Gastroesophageal sphincter (tissue), 4 donors: ENCODE data around the gene FBP2. TPM values are rescaled to one million over a fixed set of nuclear protein-coding genes. Genes with fewer than 3 reads are reported as not detected.
A peak's percentile ranks its signal among the peaks of the same experiment; 100 is the strongest.
"Not testable (repeated sequence)": the region's sequence is repeated elsewhere in the genome, so short reads cannot be mapped to it uniquely, and the experiment has no call there.

ENCODE experiments used
- ATAC-seq: fragments of 150-250 bp; one replicate; pipeline ENCODE4 v1.9.1; 2016; ENCODE audit warnings: mild to moderate bottlenecking, moderate library complexity
- H3K27ac ChIP-seq, 4 donors: fragments of 200-600 bp; sonication (generic) in 3 of 4; 1 replicate in 3 of 4; 2 replicates in 1 of 4; pipeline ENCODE4 v1.5.1; 2016 to 2019
- H3K27me3 ChIP-seq: fragments of 200-600 bp; sonication (generic); one replicate; pipeline ENCODE4 v1.5.1; 2019
- H3K36me3 ChIP-seq, 2 donors: fragments of 200-600 bp; sonication (generic); one replicate each; pipeline ENCODE4 v1.5.1; 2019; ENCODE audit warnings: control low read depth in 1 of 2
- H3K4me1 ChIP-seq, 3 donors: fragments of 200-600 bp; sonication (generic); 1 replicate in 2 of 3; 2 replicates in 1 of 3; pipeline ENCODE4 v1.5.1; 2016 to 2019; ENCODE audit warnings: control low read depth in 2 of 3
- H3K4me3 ChIP-seq, 2 donors: fragments of 200-600 bp; sonication (generic); one replicate each; pipeline ENCODE4 v1.5.1; 2019; ENCODE audit warnings: mild to moderate bottlenecking in 1 of 2, moderate library complexity in 1 of 2
- H3K9me3 ChIP-seq, 3 donors: fragments of 200-600 bp; sonication (generic); one replicate each; pipeline ENCODE4 v1.5.1; 2017 to 2019; ENCODE audit warnings: control low read depth in 2 of 3
- EP300 ChIP-seq: sonication (generic); formaldehyde crosslinking; IDR thresholded peaks from one replicate; pipeline ENCODE4 v1.6.1; 2017; ENCODE audit warnings: antibody characterized with exemption, mild to moderate bottlenecking
- POLR2A ChIP-seq, 2 donors: fragments of 450-650 bp; IDR thresholded peaks; one replicate each; pipeline ENCODE4 v1.6.1; 2017; ENCODE audit warnings: antibody characterized with exemption in 2 of 2, mild to moderate bottlenecking in 2 of 2, moderate library complexity in 1 of 2
- POLR2AphosphoS5 ChIP-seq: sonication (generic); formaldehyde crosslinking; IDR thresholded peaks from one replicate; pipeline ENCODE4 v1.6.1; 2017; ENCODE audit warnings: antibody characterized with exemption
- WGBS, 2 donors: methylation state at CpG; one replicate each; pipeline ENCODE4 v1.1.5; 2018; ENCODE audit warnings: low coverage in 1 of 2; 5-methylcytosine and 5-hydroxymethylcytosine counted together
- total RNA-seq, 4 donors: library from RNA; depleted of rRNA; stranded (reverse); fragments of >200 nt; gene quantifications; one replicate each; pipeline ENCODE4 v1.1.0, GENCODE V29; 2016
- TF ChIP-seq, protein P1 (sequence below), 4 experiments: fragments of 200-600 bp in 2 of 4; fragments of 450-650 bp in 2 of 4; sonication (generic) in 1 of 4; IDR thresholded peaks; one replicate each; pipeline ENCODE4 v1.5.1; 2017 to 2019; ENCODE audit warnings: antibody characterized with exemption in 4 of 4, mild to moderate bottlenecking in 2 of 4, moderate library complexity in 2 of 4

FBP2 gene
- total RNA-seq, 4 donors from 2014 or later, result not detected

DNA sequence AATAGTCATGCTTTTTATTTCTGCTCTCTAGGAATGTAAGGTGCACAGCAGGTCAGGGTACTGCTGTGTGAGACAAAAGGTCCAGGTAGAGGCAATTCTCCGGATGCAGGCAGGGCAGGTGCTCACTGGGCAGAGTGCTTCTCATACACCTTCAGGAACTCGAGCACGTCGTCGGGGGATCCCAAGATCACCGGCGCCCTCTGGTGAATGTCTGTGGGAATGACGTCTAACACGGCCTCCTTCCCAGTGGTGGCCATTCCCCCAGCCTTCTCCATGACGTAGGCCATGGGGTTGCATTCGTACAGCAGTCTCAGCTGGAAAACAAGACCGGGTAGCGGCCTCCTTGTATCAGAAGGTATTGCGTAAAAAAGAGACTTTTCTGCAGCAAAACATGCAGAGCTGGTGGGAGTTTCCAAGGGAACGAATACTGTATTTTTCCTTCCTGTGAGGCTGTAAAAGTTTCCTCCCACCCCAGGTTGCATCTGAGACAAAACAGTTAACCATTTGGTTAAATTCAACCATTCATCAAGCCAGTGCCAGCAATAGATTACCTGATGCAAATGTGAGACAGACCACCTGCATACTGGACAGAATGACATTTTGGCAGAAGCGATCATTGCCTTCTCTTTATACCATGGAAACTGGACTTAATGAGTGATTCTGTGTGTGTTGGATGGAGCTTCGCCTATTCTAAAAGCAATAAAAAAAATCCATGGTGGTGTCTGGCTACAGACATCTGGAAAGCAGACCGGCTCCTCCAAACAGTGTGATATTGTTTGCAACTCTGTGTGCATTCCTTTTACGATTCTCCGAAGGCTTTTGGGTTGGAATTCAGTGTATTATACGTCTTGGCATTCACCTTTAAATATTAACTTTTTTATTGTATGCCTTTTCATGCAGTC, 9.9 kb upstream of the FBP2 start:
- Histone ChIP-seq H3K4me1 (peaks cover 0 to 9% (median 0%) of the 10 kb centered on the region in 3 donors), H3K9me3 (no peaks in the 10 kb centered on the region), H3K27ac (no peak overlapping the region), H3K27me3 (peaks cover 9% of the 10 kb centered on the region), H3K4me3 (no peak overlapping the region), H3K36me3 (no peaks in the 10 kb centered on the region)
- ATAC-seq, result peak; percentile 65
- 23 to 47% methylated on average over 8 to 12 of the region's 21 CpGs for WGBS, 2 donors
- TF ChIP-seq, protein P1, sequence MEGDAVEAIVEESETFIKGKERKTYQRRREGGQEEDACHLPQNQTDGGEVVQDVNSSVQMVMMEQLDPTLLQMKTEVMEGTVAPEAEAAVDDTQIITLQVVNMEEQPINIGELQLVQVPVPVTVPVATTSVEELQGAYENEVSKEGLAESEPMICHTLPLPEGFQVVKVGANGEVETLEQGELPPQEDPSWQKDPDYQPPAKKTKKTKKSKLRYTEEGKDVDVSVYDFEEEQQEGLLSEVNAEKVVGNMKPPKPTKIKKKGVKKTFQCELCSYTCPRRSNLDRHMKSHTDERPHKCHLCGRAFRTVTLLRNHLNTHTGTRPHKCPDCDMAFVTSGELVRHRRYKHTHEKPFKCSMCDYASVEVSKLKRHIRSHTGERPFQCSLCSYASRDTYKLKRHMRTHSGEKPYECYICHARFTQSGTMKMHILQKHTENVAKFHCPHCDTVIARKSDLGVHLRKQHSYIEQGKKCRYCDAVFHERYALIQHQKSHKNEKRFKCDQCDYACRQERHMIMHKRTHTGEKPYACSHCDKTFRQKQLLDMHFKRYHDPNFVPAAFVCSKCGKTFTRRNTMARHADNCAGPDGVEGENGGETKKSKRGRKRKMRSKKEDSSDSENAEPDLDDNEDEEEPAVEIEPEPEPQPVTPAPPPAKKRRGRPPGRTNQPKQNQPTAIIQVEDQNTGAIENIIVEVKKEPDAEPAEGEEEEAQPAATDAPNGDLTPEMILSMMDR (IDR thresholded peaks at IDR 0.05), result peak in 3 of 4 experiments; percentile 16 to 61 (median 17)
- no peak for TF ChIP-seq EP300

DNA sequence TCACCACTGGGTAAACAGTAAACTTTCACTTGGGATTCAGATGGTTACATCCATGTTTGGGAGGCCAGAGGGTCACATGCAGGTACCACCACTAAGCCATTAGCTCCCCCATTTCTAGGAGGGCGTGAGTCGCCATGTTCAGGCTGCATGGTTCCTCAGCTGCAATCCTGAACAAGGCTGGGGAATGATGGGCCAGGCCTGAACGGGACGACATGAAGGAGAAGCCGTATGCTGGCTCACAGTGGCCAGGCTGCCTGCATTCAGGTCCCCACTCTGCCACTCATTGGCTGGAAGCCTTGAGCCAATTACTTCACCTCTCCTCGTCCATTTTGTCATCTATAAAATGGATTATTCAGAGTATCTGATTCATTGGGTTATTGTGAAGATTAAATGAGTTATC, 9.0 kb upstream of the FBP2 start:
- H3K4me1 ChIP-seq, result peaks cover 0 to 9% (median 0%) of the 10 kb centered on the region in 3 donors
- WGBS, 2 donors, result 83% methylated on average over 2 to 6 of the region's 6 CpGs
- no peak overlapping the region for H3K4me3 ChIP-seq
- H3K27me3 ChIP-seq, result peaks cover 9% of the 10 kb centered on the region
- no peaks in the 10 kb centered on the region for H3K9me3 ChIP-seq
- H3K27ac ChIP-seq, result no peak overlapping the region
- no peak for ATAC-seq
- no peak for TF ChIP-seq EP300
- TF ChIP-seq, protein P1 (IDR thresholded peaks at IDR 0.05), result no peak
- TF ChIP-seq POLR2AphosphoS5, result no peak
- no peak for TF ChIP-seq POLR2A (IDR thresholded peaks at IDR 0.05)
- H3K36me3 ChIP-seq, result no peaks in the 10 kb centered on the region

DNA sequence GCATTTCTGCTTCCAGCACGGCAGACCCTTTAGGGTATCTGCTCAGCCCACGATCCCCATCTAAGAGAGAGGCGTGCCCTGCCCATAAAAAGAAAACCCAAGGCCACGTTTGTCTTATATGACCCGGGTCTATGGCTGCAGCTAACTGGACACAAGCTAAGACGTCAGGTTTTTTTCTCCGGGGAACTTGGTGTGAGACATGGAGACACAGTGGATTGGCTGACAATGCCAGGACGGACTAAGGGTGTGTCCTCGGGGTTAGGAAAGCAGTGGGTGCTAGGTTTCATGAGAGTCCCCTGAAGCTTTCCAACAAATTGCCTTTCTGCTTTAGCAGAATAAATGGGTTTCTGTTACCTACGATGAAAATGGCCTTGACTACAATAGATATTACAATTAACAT, 7.1 kb upstream of the FBP2 start:
- WGBS, 2 donors, result 58 to 74% methylated on average over 5 to 8 of the region's 10 CpGs
- Histone ChIP-seq H3K27ac (no peak overlapping the region), H3K4me1 (peaks cover 0 to 9% (median 0%) of the 10 kb centered on the region in 3 donors), H3K4me3 (no peak overlapping the region), H3K27me3 (peaks cover 5% of the 10 kb centered on the region), H3K9me3 (no peaks in the 10 kb centered on the region), H3K36me3 (no peaks in the 10 kb centered on the region)
- ATAC-seq, result no peak
- TF ChIP-seq POLR2AphosphoS5 (no peak), POLR2A (IDR thresholded peaks at IDR 0.05) (no peak), EP300 (no peak)
- TF ChIP-seq, protein P1 (IDR thresholded peaks at IDR 0.05), result no peak

DNA sequence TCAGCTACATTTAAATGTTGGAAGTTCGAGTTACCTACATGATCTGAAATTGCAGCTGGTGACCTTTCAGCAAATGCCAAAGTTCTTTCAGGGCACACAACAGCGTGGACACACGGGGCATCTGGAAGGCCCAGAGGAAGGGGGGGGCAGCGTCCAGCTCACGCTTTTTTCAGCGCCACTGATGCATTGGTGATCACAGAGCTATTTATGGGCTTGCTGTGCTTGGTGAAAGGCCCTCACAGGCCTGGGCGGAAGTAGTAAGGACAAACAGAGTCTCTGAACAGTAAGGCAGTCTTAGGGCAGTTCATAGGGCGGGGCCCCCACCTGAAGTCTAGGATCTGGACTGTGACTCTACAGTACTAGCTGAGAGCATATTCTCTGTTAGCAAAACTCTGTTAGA, 6.6 kb upstream of the FBP2 start:
- no CpG with 5 or more reads among the region's 8 CpGs for WGBS, 2 donors
- Histone ChIP-seq H3K4me3 (no peak overlapping the region), H3K36me3 (no peaks in the 10 kb centered on the region), H3K4me1 (peaks cover 0 to 9% (median 0%) of the 10 kb centered on the region in 3 donors), H3K27me3 (peaks cover under 1% of the 10 kb centered on the region), H3K27ac (no peak overlapping the region), H3K9me3 (no peaks in the 10 kb centered on the region)
- TF ChIP-seq POLR2A (IDR thresholded peaks at IDR 0.05) (no peak), EP300 (no peak), POLR2AphosphoS5 (no peak)
- TF ChIP-seq, protein P1 (IDR thresholded peaks at IDR 0.05), result no peak
- no peak for ATAC-seq

DNA sequence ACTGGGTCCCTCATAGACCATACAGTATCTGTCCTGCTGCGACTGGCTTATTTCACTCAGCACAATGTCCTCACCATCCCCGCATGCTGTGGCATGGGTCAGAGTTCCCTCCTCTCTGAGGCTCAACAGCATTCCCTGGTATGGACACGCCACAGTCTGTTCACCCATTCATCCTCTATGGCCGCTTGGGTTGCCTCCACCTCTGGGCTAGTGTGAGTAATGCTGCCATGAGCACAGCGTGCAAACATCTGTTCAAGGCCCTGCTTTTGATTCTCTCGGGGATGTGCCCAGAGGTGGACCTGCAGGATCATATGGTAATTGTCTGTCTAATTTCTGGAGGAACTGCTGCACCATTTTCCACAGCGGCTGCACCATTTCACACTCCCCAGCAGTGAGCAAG, 5.5 kb upstream of the FBP2 start:
- no peaks in the 10 kb centered on the region for H3K36me3 ChIP-seq
- TF ChIP-seq POLR2A (IDR thresholded peaks at IDR 0.05) (no peak), POLR2AphosphoS5 (no peak), EP300 (no peak)
- TF ChIP-seq, protein P1 (IDR thresholded peaks at IDR 0.05), result no peak
- H3K27ac ChIP-seq, result no peak overlapping the region
- 50 to 81% methylated on average over 2 to 6 of the region's 7 CpGs for WGBS, 2 donors
- H3K4me1 ChIP-seq, result peaks cover 0 to 9% (median 0%) of the 10 kb centered on the region in 3 donors
- no peak for ATAC-seq
- no peaks in the 10 kb centered on the region for H3K27me3 ChIP-seq
- H3K9me3 ChIP-seq, result no peaks in the 10 kb centered on the region
- no peak overlapping the region for H3K4me3 ChIP-seq

DNA sequence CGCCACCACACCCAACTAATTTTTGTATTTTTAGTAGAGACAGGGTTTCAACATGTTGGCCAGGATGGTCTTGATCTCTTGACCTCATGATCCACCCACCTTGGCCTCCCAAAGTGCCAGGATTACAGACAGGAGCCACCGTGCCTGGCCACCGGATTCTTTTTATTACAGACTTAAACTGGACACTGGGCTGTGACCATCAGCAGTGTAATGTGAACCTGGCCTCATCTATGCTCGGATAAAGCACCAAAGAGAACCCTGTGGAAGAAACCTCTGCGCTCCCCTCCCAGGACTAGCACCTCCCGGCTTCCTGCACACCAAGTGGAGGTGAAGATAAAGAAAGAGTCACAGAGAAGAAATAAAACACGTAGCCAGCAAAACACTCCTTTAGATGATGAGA, 941 bp downstream of the FBP2 start:
- ATAC-seq, H3K9me3 ChIP-seq, H3K4me3 ChIP-seq, H3K4me1 ChIP-seq, H3K27ac ChIP-seq, H3K36me3 ChIP-seq: not testable (repeated sequence)
- WGBS, 2 donors, result 65 to 86% methylated on average over 4 to 5 of the region's 7 CpGs
- peaks cover 15% of the 10 kb centered on the region for H3K27me3 ChIP-seq
